Measurements from ENCODE around the gene LMO7. TPM values are rescaled to one million over a fixed set of nuclear protein-coding genes. Genes with fewer than 3 reads are reported as not detected.
"Not testable (repeated sequence)": the region's sequence is repeated elsewhere in the genome, so short reads cannot be mapped to it uniquely, and the experiment has no call there.

LMO7 gene
- total and polyA plus RNA-seq, 2 of the 8 experiments (the other 6 are each of a cell fraction or from before 2014, with no cell fraction given), result 8.1 to 28.3 TPM

DNA sequence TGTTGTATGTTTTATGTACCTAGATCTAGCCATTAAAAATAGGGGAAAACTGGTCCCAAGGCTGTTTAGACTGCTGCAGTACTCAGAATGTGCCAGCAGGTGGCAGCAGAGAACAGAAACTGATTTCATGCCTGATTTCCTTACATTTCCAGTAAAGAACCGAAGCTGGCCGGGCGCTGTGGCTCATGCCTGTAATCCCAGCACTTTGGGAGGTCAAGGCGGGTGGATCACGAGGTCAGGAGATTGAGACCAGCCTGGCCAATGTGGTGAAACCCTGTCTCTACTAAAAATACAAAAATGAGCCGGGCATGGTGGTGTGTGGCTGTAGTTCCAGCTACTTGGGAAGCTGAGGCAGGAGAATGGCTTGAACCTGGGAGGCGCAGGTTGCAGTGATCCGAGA is 59.8 kb downstream of the LMO7 start:
- H3K4me3 ChIP-seq (ENCODE audit: extremely low read depth in 1 of 4, insufficient read depth in 2 of 4, low read depth in 3 of 4, low read length in 4 of 4); H4K8ac ChIP-seq (ENCODE audit: extremely low read depth, insufficient read depth, low read length); H3K4me1 ChIP-seq (replicated peaks in 1 of 4; ENCODE audit: control insufficient read depth in 3 of 4, insufficient read depth in 4 of 4, low read length in 3 of 4); H3K79me1 ChIP-seq (ENCODE audit: low read depth, low read length); H3K18ac ChIP-seq (ENCODE audit: extremely low read depth, low read length); H3K27me3 ChIP-seq (replicated peaks in 1 of 4; ENCODE audit: control insufficient read depth in 3 of 4, extremely low read depth in 1 of 4, insufficient read depth in 3 of 4, low read length in 3 of 4); H3K4me2 ChIP-seq (ENCODE audit: insufficient read depth in 1 of 2, low read depth in 2 of 2, low read length in 2 of 2); H3K14ac ChIP-seq (ENCODE audit: insufficient read length); H4K20me1 ChIP-seq (replicated peaks in 1 of 2; ENCODE audit: control insufficient read depth in 1 of 2, insufficient read depth in 2 of 2, low read length in 2 of 2); H2AFZ ChIP-seq (ENCODE audit: low read length); H2BK5ac ChIP-seq (ENCODE audit: low read depth, low read length); H2BK15ac ChIP-seq (ENCODE audit: low read length); H3K56ac ChIP-seq (replicated peaks; ENCODE audit: insufficient read length, low read depth, low read length); FAIRE-seq; H2BK12ac ChIP-seq (ENCODE audit: low read depth, low read length); H2BK120ac ChIP-seq (replicated peaks; ENCODE audit: low read depth, low read length); H2AK5ac ChIP-seq (ENCODE audit: low read depth, low read length); H2BK20ac ChIP-seq (ENCODE audit: low read length); POLR2A ChIA-PET (ENCODE audit: partially characterized antibody); H4K91ac ChIP-seq (replicated peaks; ENCODE audit: insufficient read length, low read length); H4K5ac ChIP-seq (ENCODE audit: insufficient read length, low read depth, low read length); H3K79me2 ChIP-seq (ENCODE audit: control insufficient read depth in 1 of 2, insufficient read depth in 2 of 2, low read length in 2 of 2); H3K9ac ChIP-seq (replicated peaks in 1 of 4; ENCODE audit: extremely low read depth in 1 of 4, low read depth in 3 of 4, low read length in 3 of 4); H3K23me2 ChIP-seq (ENCODE audit: low read depth, low read length); H3K36me3 ChIP-seq (ENCODE audit: control insufficient read depth in 2 of 4, insufficient read depth in 4 of 4, low read length in 3 of 4); H3K4ac ChIP-seq (replicated peaks; ENCODE audit: insufficient read length, low read depth, low read length); H3K23ac ChIP-seq (ENCODE audit: insufficient read length); H3K27ac ChIP-seq (ENCODE audit: low read depth, low read length): not testable (repeated sequence)
- peak; percentile 49 to 90 for DNase-seq (ENCODE audit: low read depth in 1 of 2, low spot score in 2 of 2)
- TF ChIP-seq TEAD4 (IDR thresholded peaks at IDR 0.05; ENCODE audit: low read depth, low read length), result peak; percentile 32; the same call in 1 of the 2 replicates
- TF ChIP-seq, protein P1, sequence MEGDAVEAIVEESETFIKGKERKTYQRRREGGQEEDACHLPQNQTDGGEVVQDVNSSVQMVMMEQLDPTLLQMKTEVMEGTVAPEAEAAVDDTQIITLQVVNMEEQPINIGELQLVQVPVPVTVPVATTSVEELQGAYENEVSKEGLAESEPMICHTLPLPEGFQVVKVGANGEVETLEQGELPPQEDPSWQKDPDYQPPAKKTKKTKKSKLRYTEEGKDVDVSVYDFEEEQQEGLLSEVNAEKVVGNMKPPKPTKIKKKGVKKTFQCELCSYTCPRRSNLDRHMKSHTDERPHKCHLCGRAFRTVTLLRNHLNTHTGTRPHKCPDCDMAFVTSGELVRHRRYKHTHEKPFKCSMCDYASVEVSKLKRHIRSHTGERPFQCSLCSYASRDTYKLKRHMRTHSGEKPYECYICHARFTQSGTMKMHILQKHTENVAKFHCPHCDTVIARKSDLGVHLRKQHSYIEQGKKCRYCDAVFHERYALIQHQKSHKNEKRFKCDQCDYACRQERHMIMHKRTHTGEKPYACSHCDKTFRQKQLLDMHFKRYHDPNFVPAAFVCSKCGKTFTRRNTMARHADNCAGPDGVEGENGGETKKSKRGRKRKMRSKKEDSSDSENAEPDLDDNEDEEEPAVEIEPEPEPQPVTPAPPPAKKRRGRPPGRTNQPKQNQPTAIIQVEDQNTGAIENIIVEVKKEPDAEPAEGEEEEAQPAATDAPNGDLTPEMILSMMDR (IDR thresholded peaks at IDR 0.05; ENCODE audit: control extremely low read depth in 1 of 3, insufficient read depth in 1 of 3, low read depth in 1 of 3, low read length in 3 of 3), result peak; percentile 32 to 83 (median 81)
- TF ChIP-seq RAD21 (IDR thresholded peaks at IDR 0.05 in 1 of 2, conservative IDR thresholded peaks at IDR 0.05 in 1 of 2; ENCODE audit: low read depth in 2 of 2, low read length in 2 of 2), result peak; percentile 85 to 87
- peaks cover 12 to 13% of the 10 kb centered on the region in 2 experiments; a peak in 3 of 4 replicates for H3K9me3 ChIP-seq (ENCODE audit: insufficient read depth in 2 of 2, low read depth in 1 of 2, low read length in 1 of 2)
- CTCF ChIA-PET (ENCODE audit: partially characterized antibody), result interaction anchor here (0.6 to 6.3 kb wide), 72 partner anchors 8 to 1211 kb away, joined by 3 to 128 read pairs (median 4); partner anchors contain the start of gene TBC1D4
- WGBS, 2 experiments (ENCODE audit: extremely low coverage in 1 of 2, insufficient coverage in 1 of 2, insufficient read length in 1 of 2, insufficient replicate concordance in 2 of 2, low coverage in 1 of 2, low lambda C conversion rate in 2 of 2, missing lambda C conversion rate in 1 of 2), result 57% methylated on average over 8 of the region's 8 CpGs; no CpG with 5 or more reads in 1 of the 2 experiments
